Astrocyte (in vitro differentiated cells and primary cell): ENCODE data around the gene LRRK1.

Experiments
- CTCF ChIP-seq: IDR thresholded peaks from 2 replicates; pipeline ENCODE4 v1.5.1; 2011; ENCODE audit warnings: low read depth, mild to moderate bottlenecking, inconsistent platforms, low read length, moderate library complexity; ENCODE audit not compliant: insufficient read depth
- EZH2 ChIP-seq: IDR thresholded peaks from 2 replicates; pipeline ENCODE4 v1.6.1; 2012; ENCODE audit warnings: mild to moderate bottlenecking, low read length, inconsistent platforms; ENCODE audit not compliant: insufficient read depth

- TF ChIP-seq CTCF (no peak), EZH2 (no peak)
Measured at GRCh38 chr15:101052681-101053121, 133.5 kb downstream of the LRRK1 start.
